ENCODE results near the gene HIC2.
"Not testable (repeated sequence)": the region's sequence is repeated elsewhere in the genome, so short reads cannot be mapped to it uniquely, and the experiment has no call there.

- TF ChIP-seq CTCF, EP300 (IDR thresholded peaks at IDR 0.05): not testable (repeated sequence)
Measured at GRCh38 chr22:21472984-21473383, 55.8 kb downstream of the HIC2 start.
